HK-2 (cell line): ENCODE results near the gene TEX29.

Source experiments
- DNase-seq: peaks from one replicate; pipeline ENCODE4 v3.0.0-alpha.2; 2018; ENCODE audit not compliant: unreplicated experiment

The TEX29 gene

GRCh38 chr13:111392486-111392885, 72.0 kb downstream of the TEX29 start:
- no peak for DNase-seq

DNA sequence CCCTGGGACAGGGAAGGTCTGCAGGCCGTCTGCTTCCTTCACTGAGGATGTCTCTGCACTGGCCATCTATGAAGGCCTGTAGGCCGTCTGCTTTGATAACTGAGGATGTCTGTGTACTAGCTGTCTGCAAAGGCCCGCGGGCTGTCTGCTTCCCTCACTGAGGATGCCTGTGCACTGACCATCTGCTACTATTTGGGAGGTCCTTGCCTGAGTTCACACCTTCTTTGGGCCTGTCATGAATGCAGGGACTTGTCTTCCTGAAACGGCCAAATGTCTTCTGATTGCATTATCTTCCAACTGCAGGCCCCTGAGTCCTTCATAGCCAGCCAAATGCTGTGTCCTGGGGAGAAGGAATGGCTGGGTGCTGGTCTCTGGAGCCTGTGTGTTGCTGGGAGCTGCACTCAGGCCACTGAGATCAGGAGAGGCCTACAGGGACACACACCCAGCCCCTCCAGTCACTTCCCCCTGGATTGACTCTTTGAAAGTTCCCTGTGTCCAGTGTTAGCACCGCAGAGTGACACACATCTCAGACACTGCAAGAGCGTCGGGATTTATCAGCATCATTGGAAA, 72.9 kb downstream of the TEX29 start:
- DNase-seq = no peak
